GM12878 (cell line): ENCODE results near the gene CEP57.
"Not testable (repeated sequence)": the region's sequence is repeated elsewhere in the genome, so short reads cannot be mapped to it uniquely, and the experiment has no call there.

Experiments
- CREM ChIP-seq: IDR thresholded peaks from 2 replicates; pipeline ENCODE4 v1.6.1; 2014; ENCODE audit warnings: antibody characterized with exemption, low read depth
- CTCF ChIP-seq, 3 experiments: IDR thresholded peaks in 2 of 3; conservative IDR thresholded peaks in 1 of 3; 2 replicates each; pipeline ENCODE4 v1.5.1; 2011; ENCODE audit warnings: low read depth in 3 of 3, low read length in 3 of 3, mild to moderate bottlenecking in 3 of 3, control low read depth in 2 of 3, moderate library complexity in 2 of 3, inconsistent platforms in 1 of 3, mixed read lengths in 1 of 3; ENCODE audit not compliant: control insufficient read depth in 2 of 3, insufficient read depth in 1 of 3; ENCODE audit errors: extremely low read depth in 1 of 3
- EZH2 ChIP-seq: IDR thresholded peaks from 2 replicates; pipeline ENCODE4 v1.6.1; 2012; ENCODE audit warnings: low read depth, mild to moderate bottlenecking, control low read depth, inconsistent platforms, low read length, borderline replicate concordance; ENCODE audit not compliant: control insufficient read depth
- FOS ChIP-seq: IDR thresholded peaks from 3 replicates; pipeline ENCODE4 v1.6.1; 2011; ENCODE audit warnings: borderline replicate concordance; ENCODE audit not compliant: insufficient read length; ENCODE audit errors: extremely low read depth
- GATAD2B ChIP-seq: fragments of 450-650 bp; conservative IDR thresholded peaks from 2 replicates; pipeline ENCODE4 v1.6.1; 2017; ENCODE audit warnings: low read depth, mild to moderate bottlenecking, moderate library complexity
- JUNB ChIP-seq: IDR thresholded peaks from 2 replicates; pipeline ENCODE4 v1.6.1; 2016; ENCODE audit warnings: antibody characterized with exemption, mild to moderate bottlenecking
- JUND ChIP-seq: IDR thresholded peaks from 2 replicates; pipeline ENCODE4 v1.6.1; 2012; ENCODE audit warnings: low read depth, mild to moderate bottlenecking, low read length, improper control_type of control experiment, moderate library complexity
- MTA2 ChIP-seq: fragments of 450-650 bp; IDR thresholded peaks from 2 replicates; pipeline ENCODE4 v1.6.1; 2016; ENCODE audit warnings: low read depth, mild to moderate bottlenecking, moderate library complexity
- MXI1 ChIP-seq: fragments of 150-350 bp; IDR thresholded peaks from 2 replicates; pipeline ENCODE4 v1.6.1; 2011; ENCODE audit warnings: low read depth, mild to moderate bottlenecking, inconsistent platforms, low read length, improper control_type of control experiment
- SREBF1 ChIP-seq: IDR thresholded peaks from 2 replicates; pipeline ENCODE4 v1.6.1; 2012; ENCODE audit warnings: mild to moderate bottlenecking, low read length
- ZNF207 ChIP-seq: fragments of 450-650 bp; IDR thresholded peaks from 2 replicates; pipeline ENCODE4 v1.6.1; 2014; ENCODE audit warnings: antibody characterized with exemption, mild to moderate bottlenecking, borderline replicate concordance
- TF ChIP-seq, protein P1 (sequence below): IDR thresholded peaks from 2 replicates; pipeline ENCODE4 v1.6.1; 2012; ENCODE audit warnings: low read depth, low read length, improper control_type of control experiment
- TF ChIP-seq, protein P2 (sequence below): IDR thresholded peaks from 2 replicates; pipeline ENCODE4 v1.6.1; 2011; ENCODE audit warnings: low read depth, low read length, improper control_type of control experiment, borderline replicate concordance
- TF ChIP-seq, protein P3 (sequence below): IDR thresholded peaks from 2 replicates; pipeline ENCODE4 v1.6.1; 2011; ENCODE audit warnings: low read depth, mild to moderate bottlenecking, low read length, moderate library complexity, borderline replicate concordance; ENCODE audit errors: extremely low read depth

DNA sequence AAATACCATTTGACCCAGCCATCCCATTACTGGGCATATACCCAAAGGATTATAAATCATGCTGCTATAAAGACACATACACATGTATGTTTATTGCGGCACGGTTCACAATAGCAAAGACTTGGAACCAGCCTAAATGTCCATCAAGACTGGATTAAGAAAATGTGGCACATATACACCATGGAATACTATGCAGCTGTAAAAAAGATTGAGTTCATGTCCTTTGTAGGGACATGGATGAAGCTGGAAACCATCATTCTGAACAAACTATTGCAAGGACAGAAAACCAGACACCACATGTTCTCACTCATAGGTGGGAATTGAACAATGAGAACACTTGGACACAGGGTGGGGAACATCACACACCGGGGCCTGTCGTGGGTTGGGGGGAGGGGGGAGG, 20.8 kb downstream of the CEP57 start:
- TF ChIP-seq, protein P1, sequence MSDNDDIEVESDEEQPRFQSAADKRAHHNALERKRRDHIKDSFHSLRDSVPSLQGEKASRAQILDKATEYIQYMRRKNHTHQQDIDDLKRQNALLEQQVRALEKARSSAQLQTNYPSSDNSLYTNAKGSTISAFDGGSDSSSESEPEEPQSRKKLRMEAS, result not testable (repeated sequence)
- TF ChIP-seq, protein P2, sequence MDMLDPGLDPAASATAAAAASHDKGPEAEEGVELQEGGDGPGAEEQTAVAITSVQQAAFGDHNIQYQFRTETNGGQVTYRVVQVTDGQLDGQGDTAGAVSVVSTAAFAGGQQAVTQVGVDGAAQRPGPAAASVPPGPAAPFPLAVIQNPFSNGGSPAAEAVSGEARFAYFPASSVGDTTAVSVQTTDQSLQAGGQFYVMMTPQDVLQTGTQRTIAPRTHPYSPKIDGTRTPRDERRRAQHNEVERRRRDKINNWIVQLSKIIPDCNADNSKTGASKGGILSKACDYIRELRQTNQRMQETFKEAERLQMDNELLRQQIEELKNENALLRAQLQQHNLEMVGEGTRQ, result not testable (repeated sequence)
- TF ChIP-seq GATAD2B; SREBF1; ZNF207; MTA2; JUNB; CTCF (IDR thresholded peaks at IDR 0.05 in 2 of 3, conservative IDR thresholded peaks at IDR 0.05 in 1 of 3; ENCODE audit: control insufficient read depth in 2 of 3, extremely low read depth in 1 of 3, insufficient read depth in 1 of 3, low read depth in 3 of 3, low read length in 3 of 3); EZH2; CREM; FOS; MXI1; JUND: not testable (repeated sequence)
- TF ChIP-seq, protein P3, sequence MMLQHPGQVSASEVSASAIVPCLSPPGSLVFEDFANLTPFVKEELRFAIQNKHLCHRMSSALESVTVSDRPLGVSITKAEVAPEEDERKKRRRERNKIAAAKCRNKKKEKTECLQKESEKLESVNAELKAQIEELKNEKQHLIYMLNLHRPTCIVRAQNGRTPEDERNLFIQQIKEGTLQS, result not testable (repeated sequence)
